BLaER1 (cell line): Measurements from ENCODE around the gene FUT1.

Source experiments
- H3K27ac ChIP-seq: shearing (Covaris generic); formaldehyde crosslinking; 2 replicates; pipeline ENCODE4 v1.8.1; 2022
- H3K27me3 ChIP-seq: shearing (Covaris generic); formaldehyde crosslinking; 2 replicates; pipeline ENCODE4 v1.8.1; 2022
- H3K36me3 ChIP-seq: shearing (Covaris generic); formaldehyde crosslinking; 2 replicates; pipeline ENCODE4 v1.8.1; 2022
- H3K4me1 ChIP-seq: shearing (Covaris generic); formaldehyde crosslinking; 2 replicates; pipeline ENCODE4 v1.8.1; 2022
- H3K4me2 ChIP-seq: shearing (Covaris generic); formaldehyde crosslinking; 2 replicates; pipeline ENCODE4 v1.8.1; 2022
- H3K4me3 ChIP-seq: shearing (Covaris generic); formaldehyde crosslinking; 2 replicates; pipeline ENCODE4 v1.8.1; 2022
- H3K9ac ChIP-seq: shearing (Covaris generic); formaldehyde crosslinking; 2 replicates; pipeline ENCODE4 v1.8.1; 2022
- H3K9me3 ChIP-seq: shearing (Covaris generic); formaldehyde crosslinking; 2 replicates; pipeline ENCODE4 v1.8.1; 2022
- H4K20me1 ChIP-seq: shearing (Covaris generic); formaldehyde crosslinking; 2 replicates; pipeline ENCODE4 v1.8.1; 2022
- Cebpa-rat ChIP-seq: shearing (Covaris generic); IDR thresholded peaks from 2 replicates; pipeline ENCODE4 v1.8.1; 2022

Gene FUT1

DNA sequence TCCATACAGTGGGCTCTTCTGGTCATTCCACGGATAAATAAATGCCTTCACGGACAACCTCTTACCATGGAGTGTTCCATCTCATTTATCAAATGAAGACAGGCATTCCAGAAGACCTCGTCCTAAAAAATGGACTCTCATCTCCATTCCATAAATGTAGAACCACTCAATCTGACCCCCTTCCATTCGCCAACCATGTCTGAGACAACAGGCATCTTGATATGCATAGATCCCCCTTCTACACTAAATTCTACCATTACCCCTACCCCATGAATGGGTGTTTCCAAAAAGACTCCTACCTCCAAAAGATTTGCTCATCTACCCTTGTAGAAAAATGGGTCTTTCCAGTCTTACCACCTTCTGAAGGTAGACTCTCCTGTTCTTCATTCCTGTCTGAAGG is 21.0 kb downstream of the FUT1 start:
- Histone ChIP-seq H4K20me1 (no peaks in the 10 kb centered on the region), H3K36me3 (peaks cover 87% of the 10 kb centered on the region), H3K4me3 (no peak overlapping the region), H3K9ac (no peak overlapping the region), H3K4me1 (peaks cover 8% of the 10 kb centered on the region), H3K27ac (no peak overlapping the region), H3K4me2 (no peak overlapping the region), H3K9me3 (peaks cover 47% of the 10 kb centered on the region), H3K27me3 (no peaks in the 10 kb centered on the region)
- no peak for TF ChIP-seq Cebpa-rat

DNA sequence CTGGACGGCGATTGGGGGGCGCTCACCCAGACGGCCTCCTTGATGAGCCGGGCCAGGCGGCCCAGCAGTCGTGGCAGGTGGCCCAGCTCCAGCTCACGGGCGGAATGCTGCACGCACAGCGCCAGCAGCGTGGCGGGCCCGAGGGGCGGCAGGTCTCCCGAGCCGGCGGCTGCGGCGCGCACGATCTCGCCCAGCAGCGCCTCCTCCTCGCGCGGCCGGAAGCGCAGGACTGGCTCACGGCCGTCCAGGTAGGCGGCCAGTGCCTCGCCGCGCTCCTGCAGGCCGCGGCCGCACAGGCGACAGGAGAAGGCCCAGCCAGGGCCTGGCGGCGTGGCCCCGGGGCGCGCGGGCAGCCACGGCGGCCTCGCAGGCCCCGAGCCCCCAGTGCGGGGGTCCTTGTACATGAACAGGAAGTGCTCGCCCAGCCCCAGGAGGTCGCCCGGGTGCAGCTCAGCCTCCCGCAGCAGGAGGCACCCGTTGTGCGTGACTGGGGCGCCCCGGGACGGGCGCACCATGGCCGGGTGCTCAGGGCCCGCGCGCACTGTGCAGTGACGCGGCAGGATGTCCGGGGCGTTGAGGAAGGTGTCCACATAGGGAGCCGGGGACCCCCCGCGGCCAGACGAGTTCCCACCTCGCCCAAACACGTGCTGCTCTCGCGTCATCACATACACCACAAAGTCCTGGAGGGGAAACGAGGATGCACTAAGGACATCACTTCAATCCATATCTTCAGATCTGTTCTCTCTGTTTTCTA is 23.4 kb downstream of the FUT1 start:
- no peak for TF ChIP-seq Cebpa-rat
- peaks cover 30% of the 10 kb centered on the region for H3K4me1 ChIP-seq
- no peaks in the 10 kb centered on the region for H4K20me1 ChIP-seq
- no peak overlapping the region for H3K4me3 ChIP-seq
- H3K27me3 ChIP-seq = no peaks in the 10 kb centered on the region
- H3K27ac ChIP-seq = no peak overlapping the region
- H3K36me3 ChIP-seq = peaks cover 79% of the 10 kb centered on the region
- no peak overlapping the region for H3K4me2 ChIP-seq
- peaks cover 54% of the 10 kb centered on the region for H3K9me3 ChIP-seq
- H3K9ac ChIP-seq = no peak overlapping the region

DNA sequence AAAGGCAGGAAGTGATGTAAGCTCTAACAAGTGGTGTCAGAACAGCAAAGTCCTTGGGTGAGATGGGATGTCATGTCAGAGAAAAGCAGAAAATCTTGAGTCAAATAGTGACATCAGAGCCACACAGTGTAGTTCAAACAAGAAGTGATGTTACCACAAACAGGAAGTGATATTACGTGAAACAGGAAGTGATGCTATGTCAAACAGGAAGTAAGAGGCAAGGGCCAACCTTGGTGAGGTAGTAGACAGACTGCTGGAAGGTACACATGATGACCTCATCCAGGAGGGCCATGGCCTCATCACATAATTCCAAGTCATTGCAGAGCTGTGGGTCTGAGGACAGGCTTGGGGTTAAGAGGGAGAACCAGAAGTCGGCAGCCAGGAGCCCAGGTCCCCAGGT is 25.9 kb downstream of the FUT1 start:
- Histone ChIP-seq H3K4me2 (peak overlapping the region; percentile 52), H3K27ac (peak overlapping the region; percentile 82; the same call in 1 of the 2 replicates), H3K9me3 (peaks cover 54% of the 10 kb centered on the region), H4K20me1 (no peaks in the 10 kb centered on the region), H3K4me3 (peak overlapping the region; percentile 37; the same call in 1 of the 2 replicates), H3K27me3 (no peaks in the 10 kb centered on the region), H3K4me1 (peaks cover 38% of the 10 kb centered on the region), H3K36me3 (peaks cover 64% of the 10 kb centered on the region), H3K9ac (no peak overlapping the region)
- no peak for TF ChIP-seq Cebpa-rat

DNA sequence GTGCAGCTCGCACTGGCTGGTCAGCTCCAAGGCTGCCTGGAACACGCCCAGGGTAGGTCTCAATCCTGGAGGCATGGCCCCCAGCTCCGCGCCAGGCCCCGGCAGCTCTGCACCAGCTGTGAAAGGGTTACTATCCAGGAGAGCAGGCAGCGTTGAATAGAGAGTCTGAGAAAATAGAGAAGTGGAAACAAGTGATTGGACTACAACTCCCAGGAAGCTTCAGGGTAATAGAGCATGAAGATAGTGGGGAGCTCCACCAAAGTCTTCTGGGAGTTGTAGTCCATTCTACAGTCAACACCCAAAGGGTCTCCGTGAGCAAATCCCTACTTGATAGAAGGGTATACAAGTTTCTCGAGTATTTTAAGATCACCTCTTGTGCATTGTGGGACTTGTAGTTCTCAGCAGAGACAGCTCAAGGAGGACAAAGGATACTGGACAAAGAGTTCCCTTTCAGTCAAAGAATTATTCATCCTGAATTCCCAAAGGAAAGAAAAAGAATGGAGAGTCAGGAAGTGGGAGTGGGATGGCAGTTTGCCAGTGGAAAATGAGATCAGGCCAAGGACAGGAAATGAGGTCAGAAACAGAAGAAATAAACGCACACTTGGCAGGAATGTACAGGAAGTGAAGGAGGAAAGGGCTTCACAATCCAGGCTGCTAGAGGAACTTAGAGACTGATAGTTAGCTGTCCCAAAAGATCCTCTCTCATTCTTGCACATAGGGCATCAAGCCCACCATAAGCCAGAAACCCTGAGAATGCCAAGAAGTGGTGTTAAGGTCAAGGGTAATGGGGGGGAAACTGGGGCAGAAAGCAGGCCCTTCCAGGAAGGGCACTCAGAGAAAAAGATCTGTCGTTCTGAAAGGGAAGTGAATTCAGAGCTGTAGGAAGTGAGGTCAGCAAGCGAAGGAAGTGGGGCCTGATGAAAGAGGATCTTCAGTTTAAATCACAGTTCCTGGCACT is 27.4 kb downstream of the FUT1 start:
- Histone ChIP-seq H3K9ac (peak overlapping the region; percentile 18; the same call in 1 of the 2 replicates), H4K20me1 (no peaks in the 10 kb centered on the region), H3K36me3 (peaks cover 50% of the 10 kb centered on the region), H3K4me3 (peak overlapping the region; percentile 2; the same call in 1 of the 2 replicates), H3K27me3 (no peaks in the 10 kb centered on the region), H3K4me2 (peak overlapping the region; percentile 52), H3K27ac (peak overlapping the region; percentile 82), H3K9me3 (peaks cover 42% of the 10 kb centered on the region), H3K4me1 (peaks cover 47% of the 10 kb centered on the region)
- TF ChIP-seq Cebpa-rat = no peak

DNA sequence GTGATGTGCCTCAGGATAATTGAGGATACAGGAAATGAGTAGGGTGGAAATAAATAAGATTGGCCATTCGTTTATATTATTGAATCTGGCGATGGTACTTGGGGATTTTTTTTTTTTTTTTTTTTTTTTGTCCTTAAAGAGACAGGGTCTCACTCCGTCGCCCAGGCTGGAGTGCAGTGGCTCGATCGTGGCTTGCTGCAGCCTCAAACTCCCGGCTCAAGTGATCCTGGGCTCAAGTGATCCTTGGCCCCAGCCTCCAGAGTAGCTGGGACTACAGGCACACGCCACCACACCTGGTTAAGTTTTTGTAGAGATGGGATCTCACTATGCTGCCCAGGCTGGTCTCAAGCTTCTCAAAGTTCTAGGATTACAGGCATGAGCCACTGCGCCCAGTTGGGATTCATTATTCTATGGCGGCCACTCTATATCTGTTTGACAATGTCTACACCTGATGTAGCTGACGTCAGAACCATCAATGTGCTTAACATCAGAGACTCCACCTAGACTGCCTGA is 30.2 kb downstream of the FUT1 start:
- no peak overlapping the region for H3K4me3 ChIP-seq
- peaks cover 60% of the 10 kb centered on the region for H3K4me1 ChIP-seq
- no peaks in the 10 kb centered on the region for H4K20me1 ChIP-seq
- H3K9ac ChIP-seq = no peak overlapping the region
- no peak overlapping the region for H3K27ac ChIP-seq
- peaks cover 15% of the 10 kb centered on the region for H3K9me3 ChIP-seq
- TF ChIP-seq Cebpa-rat = no peak
- H3K4me2 ChIP-seq = no peak overlapping the region
- no peaks in the 10 kb centered on the region for H3K27me3 ChIP-seq
- peaks cover 23% of the 10 kb centered on the region for H3K36me3 ChIP-seq

DNA sequence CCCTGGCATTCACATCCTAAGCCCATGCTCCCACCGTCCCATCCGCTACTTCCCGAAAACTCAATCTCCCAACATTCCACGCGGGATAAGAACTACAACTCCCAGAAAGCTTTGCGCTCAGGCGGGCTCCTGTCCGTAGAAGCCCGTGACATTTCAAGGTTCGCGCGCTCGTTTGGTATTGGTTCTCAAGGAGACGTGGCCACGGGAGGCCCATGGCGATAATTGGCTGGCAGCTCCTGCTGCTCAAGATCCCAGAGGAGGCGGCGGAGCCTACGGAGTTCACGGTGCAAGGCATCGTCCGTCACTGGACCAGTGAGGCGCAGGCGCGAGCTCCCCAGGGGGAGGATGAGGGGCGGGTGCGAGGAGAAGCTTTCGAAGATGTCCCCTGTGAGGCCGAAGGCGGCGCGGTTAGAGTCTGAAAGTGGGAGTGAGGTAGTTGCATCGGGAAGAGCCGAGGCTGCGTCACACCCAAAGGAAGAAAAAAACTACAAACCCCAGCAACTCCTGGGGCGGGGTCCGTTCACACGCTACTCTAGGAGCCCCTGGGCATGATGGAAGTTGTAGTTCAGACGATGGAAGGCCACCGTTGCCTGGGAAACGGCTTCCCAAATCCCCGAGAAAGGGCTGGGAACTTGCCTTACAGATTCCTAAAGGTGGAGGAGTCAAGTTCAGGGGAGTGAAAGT is 31.7 kb downstream of the FUT1 start:
- peak overlapping the region; percentile 66 for H3K4me3 ChIP-seq
- peak overlapping the region; percentile 81 for H3K4me2 ChIP-seq
- peak overlapping the region; percentile 68 for H3K9ac ChIP-seq
- H3K27me3 ChIP-seq = no peaks in the 10 kb centered on the region
- H4K20me1 ChIP-seq = no peaks in the 10 kb centered on the region
- no peaks in the 10 kb centered on the region for H3K9me3 ChIP-seq
- 0 out of 2 replicates have a peak, but pooled peaks cover 10% of the 10 kb centered on the region for H3K36me3 ChIP-seq
- peaks cover 48% of the 10 kb centered on the region for H3K4me1 ChIP-seq
- no peak for TF ChIP-seq Cebpa-rat
- peak overlapping the region; percentile 73 for H3K27ac ChIP-seq

DNA sequence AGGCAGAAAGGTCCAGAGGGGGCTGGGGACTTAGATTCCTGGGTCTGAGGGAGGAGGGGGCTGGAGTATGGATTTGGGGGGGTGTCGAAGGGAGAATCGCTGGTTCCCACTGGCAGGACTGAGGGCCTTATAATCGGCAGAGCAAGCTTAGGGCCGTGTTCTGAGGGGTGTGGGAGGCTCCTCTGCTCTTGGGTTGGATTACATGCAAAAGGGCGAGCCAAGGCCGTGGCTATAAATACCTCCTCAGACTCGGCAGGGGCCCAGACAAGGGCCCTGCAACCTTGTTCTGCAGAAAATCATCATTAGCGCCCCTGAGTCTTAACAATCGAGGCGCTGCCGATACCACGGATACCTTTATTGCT is 32.2 kb downstream of the FUT1 start:
- no peaks in the 10 kb centered on the region for H4K20me1 ChIP-seq
- H3K27ac ChIP-seq = peak overlapping the region; percentile 73
- H3K4me2 ChIP-seq = peak overlapping the region; percentile 81
- H3K4me3 ChIP-seq = peak overlapping the region; percentile 66
- peak overlapping the region; percentile 11; the same call in 1 of the 2 replicates for H3K9ac ChIP-seq
- peaks cover 48% of the 10 kb centered on the region for H3K4me1 ChIP-seq
- H3K27me3 ChIP-seq = no peaks in the 10 kb centered on the region
- 0 out of 2 replicates have a peak, but pooled peaks cover 10% of the 10 kb centered on the region for H3K36me3 ChIP-seq
- TF ChIP-seq Cebpa-rat = no peak
- no peaks in the 10 kb centered on the region for H3K9me3 ChIP-seq

DNA sequence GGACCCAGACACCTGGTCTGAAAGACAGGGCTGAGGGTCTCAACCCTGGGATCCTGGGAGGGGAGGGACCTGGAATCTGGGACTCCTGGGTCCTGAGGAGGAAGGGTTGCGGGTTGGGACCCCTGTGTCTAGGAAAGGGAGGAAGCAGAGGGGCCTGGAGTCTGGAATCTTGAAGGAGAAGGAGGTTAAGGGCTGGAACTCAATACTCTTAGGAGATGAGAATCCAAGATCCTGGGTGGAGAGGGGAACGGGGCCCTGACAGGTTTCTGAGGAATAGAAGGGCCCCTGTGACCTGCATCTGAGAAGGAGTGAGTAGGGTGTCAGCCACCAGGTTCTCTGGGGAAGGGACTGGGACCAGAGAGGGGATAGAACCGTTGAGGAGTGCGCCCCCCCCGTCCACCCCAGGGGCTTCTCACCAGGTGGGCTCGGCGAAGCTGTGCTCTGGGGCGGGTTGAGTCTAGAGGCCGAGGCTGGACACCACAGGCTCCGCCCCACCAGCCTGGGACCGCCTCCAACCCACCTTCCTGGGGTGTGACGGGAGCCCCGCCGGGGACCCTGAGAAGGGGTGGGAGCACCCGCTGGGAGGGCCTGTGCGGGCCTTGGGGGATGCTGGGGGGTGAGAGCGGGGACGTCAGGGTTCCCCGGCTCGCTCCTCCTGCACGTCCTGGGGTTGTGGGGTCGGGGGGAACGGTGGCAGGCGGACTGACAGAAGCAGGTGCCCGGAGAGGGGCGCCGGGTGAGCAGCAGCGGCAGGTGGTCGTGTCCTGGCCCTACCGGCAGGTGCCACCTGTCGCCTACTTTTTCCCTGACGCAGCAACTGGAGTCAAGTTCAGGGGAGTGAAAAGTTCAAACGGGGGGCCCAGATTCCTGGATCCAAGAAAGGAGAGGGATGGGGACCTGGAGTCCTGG is 32.9 kb downstream of the FUT1 start, which contains the start of gene MAMSTR:
TSS of gene MAMSTR (minus strand) at position 463 of the 909 bp plus-strand sequence. CDS start 694 bp downstream, outside the sequence.
- TF ChIP-seq Cebpa-rat = no peak
- Histone ChIP-seq H3K4me2 (peak within 1 kb of the TSS; percentile 81), H3K9me3 (no peaks in the 10 kb centered on the region), H3K9ac (peak within 1 kb of the TSS; percentile 11), H3K27me3 (no peaks in the 10 kb centered on the region), H4K20me1 (no peaks in the 10 kb centered on the region), H3K4me3 (peak within 1 kb of the TSS; percentile 66), H3K27ac (peak within 1 kb of the TSS; percentile 73), H3K36me3 (0 out of 2 replicates have a peak, but pooled peaks cover 10% of the 10 kb centered on the region), H3K4me1 (peaks cover 50% of the 10 kb centered on the region)
